Ishikawa (cell line): ENCODE data around the gene SEMA6B.

Experiments
- RAD21 ChIP-seq: IDR thresholded peaks from 2 replicates; pipeline ENCODE4 v1.6.1; 2012; ENCODE audit warnings: low read depth
- TEAD4 ChIP-seq: IDR thresholded peaks from 2 replicates; pipeline ENCODE4 v1.6.1; 2012

Gene SEMA6B

DNA sequence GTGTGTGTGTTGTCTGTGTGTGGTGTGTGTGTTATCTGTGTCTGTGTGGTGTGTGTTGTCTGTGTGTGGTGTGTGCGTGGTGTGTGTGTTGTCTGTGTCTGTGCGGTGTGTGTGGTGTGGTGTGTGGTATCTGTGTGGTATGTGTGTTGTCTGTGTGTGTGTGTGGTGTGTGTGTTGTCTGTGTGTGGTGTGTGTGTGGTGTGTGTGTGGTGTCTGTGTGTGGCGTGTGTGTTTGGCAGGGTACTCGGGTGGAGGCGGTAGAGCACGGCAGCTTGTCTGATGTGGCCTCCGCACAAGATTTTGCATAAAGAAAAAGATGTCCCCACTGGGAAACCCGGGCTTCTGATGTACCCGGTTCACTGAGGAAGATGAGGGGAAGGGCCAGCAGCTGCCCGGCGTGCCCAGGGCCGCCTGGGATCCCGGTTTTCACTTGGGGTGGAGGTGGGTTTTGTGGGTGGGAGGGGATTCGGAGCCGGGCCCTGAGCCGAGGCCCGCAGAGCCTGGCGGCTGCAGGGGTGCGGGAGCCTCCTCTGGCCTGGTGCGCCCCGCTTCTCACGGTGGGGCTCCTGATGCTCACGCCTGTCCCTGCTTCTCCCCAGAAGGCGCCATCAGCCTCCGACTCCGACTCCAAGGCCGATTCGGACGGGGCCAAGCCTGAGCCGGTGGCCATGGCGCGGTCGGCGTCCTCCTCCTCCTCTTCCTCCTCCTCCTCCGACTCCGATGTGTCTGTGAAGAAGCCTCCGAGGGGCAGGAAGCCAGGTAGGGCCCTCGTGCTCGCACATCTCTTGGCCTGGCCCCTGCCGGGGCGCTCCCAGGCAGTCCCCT lies 66.2 kb downstream of the SEMA6B start:
- TF ChIP-seq TEAD4 = no peak
- no peak for TF ChIP-seq RAD21
